Sigmoid colon (tissue), 4 donors: ENCODE results near the gene TASL.

ENCODE experiments used
- EP300 ChIP-seq, 4 donors: sonication (generic); formaldehyde crosslinking; IDR thresholded peaks; one replicate each; pipeline ENCODE4 v1.6.1; 2017; ENCODE audit warnings: antibody characterized with exemption in 4 of 4
- POLR2A ChIP-seq, 2 donors: fragments of 450-650 bp; IDR thresholded peaks; one replicate each; pipeline ENCODE4 v1.6.1; 2016; ENCODE audit warnings: antibody characterized with exemption in 2 of 2, mild to moderate bottlenecking in 2 of 2, moderate library complexity in 2 of 2
- POLR2AphosphoS5 ChIP-seq, 4 donors: sonication (generic); formaldehyde crosslinking; IDR thresholded peaks; one replicate each; pipeline ENCODE4 v1.6.1; 2017; ENCODE audit warnings: antibody characterized with exemption in 4 of 4
- TF ChIP-seq, protein P1 (sequence below), 4 experiments: fragments of 450-650 bp in 3 of 4; fragments of 200-600 bp in 1 of 4; IDR thresholded peaks; one replicate each; pipeline ENCODE4 v1.5.1; 2016 to 2019; ENCODE audit warnings: antibody characterized with exemption in 4 of 4, mild to moderate bottlenecking in 3 of 4, moderate library complexity in 2 of 4

DNA sequence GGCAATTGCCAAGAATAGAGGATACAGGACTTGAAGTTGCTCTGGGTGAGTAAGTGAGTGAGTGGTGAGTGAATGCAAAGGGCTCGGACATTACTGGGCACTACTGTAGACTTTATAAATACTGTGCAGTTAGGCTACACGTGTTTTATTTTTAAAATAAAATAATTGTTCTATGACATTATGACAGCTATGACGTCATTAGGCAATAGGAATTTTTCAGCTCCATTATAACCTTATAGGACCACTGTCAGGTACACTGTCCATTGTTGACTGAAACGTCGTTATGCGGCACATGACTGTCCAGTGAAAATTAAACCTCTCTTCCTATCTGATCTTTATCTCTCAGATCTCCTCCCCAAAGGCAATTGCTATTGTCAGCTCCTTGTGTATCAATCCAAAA is 5.1 kb upstream of the TASL start:
- TF ChIP-seq, protein P1, sequence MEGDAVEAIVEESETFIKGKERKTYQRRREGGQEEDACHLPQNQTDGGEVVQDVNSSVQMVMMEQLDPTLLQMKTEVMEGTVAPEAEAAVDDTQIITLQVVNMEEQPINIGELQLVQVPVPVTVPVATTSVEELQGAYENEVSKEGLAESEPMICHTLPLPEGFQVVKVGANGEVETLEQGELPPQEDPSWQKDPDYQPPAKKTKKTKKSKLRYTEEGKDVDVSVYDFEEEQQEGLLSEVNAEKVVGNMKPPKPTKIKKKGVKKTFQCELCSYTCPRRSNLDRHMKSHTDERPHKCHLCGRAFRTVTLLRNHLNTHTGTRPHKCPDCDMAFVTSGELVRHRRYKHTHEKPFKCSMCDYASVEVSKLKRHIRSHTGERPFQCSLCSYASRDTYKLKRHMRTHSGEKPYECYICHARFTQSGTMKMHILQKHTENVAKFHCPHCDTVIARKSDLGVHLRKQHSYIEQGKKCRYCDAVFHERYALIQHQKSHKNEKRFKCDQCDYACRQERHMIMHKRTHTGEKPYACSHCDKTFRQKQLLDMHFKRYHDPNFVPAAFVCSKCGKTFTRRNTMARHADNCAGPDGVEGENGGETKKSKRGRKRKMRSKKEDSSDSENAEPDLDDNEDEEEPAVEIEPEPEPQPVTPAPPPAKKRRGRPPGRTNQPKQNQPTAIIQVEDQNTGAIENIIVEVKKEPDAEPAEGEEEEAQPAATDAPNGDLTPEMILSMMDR (IDR thresholded peaks at IDR 0.05), result no peak
- no peak for TF ChIP-seq POLR2A (IDR thresholded peaks at IDR 0.05)
- no peak for TF ChIP-seq POLR2AphosphoS5 (IDR thresholded peaks at IDR 0.05)
- TF ChIP-seq EP300 (IDR thresholded peaks at IDR 0.05), result no peak
